Occipital lobe (tissue), 2 donors: ENCODE results near the gene SH3TC2. TPM values are rescaled to one million over a fixed set of nuclear protein-coding genes. Genes with fewer than 3 reads are reported as not detected.

ENCODE experiments used
- DNase-seq: peaks from one replicate; lab custom pipeline; 2025; lab: John Stamatoyannopoulos, UW
- total RNA-seq: library from RNA; depleted of rRNA; stranded (reverse); fragments of >200 nt; gene quantifications from one replicate; pipeline ENCODE4 v1.2.3, GENCODE V29; 2014

Gene SH3TC2
- total RNA-seq, 1 donor from 2014 or later: 1.6 TPM

DNA sequence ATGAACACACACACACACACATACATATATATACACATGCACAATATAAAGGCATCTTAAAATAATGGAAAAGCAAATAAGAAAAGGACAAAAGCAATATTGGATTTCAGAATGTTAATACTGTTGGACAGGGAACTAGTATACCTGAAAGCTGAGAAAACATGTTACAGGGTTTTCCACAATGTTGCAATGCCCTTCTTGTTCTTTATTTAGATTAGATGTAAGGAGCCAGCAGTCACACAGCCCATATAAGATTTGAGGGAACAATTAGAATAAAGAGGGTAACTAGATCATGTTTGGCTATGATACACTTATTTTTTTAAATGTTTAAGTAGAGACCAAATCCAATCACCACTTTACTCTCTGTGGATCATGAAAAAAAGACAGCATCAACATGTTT, 61.7 kb downstream of the SH3TC2 start:
- DNase-seq: no peak

DNA sequence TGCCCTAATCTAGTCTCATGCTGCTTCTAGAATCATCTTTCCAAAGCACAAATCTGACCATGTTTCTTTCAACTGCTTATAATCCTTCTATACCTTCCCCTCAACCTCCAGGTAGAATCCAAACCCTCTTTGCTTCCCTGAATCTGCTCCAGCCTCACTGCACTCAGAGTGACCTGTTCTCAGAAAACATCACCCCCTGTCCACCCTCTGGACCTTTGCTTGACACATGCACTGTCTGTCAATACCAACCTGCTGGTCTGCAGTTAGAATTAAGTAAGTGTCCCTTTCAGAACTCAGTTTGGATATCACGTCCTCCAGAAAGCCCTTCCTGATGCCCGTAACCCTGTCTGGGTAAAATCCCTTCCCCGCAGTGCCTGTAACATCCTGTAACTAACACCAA, 63.1 kb downstream of the SH3TC2 start:
- no peak for DNase-seq

DNA sequence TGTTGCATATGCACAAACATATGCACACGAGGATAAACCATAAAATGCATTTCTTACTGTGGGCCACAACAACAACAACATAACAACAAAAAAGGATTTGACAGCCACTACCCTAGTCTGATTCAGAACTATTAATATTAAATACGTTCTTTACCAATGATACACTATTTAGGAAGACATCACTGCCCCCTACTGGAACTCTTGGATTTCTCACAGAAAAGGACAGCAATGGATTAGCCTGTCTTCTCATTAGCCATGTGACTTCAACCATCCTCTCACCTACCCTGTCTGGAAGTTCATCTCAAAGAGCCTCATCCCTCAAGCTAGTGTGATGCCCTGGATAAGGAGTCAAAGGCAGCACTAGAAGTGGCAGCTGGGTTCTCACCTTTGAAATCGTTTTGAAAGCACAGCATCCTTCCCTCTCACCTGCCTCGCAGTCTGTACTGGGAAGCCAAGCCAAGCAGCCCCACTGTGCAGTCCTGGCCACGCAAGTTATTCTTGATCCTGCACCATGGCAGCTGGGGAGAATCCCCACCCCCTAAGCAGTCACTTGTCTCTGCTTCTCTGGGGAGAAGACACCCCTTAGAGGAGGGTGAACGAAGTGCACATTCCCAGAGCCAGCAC, 64.6 kb downstream of the SH3TC2 start:
- no peak for DNase-seq

DNA sequence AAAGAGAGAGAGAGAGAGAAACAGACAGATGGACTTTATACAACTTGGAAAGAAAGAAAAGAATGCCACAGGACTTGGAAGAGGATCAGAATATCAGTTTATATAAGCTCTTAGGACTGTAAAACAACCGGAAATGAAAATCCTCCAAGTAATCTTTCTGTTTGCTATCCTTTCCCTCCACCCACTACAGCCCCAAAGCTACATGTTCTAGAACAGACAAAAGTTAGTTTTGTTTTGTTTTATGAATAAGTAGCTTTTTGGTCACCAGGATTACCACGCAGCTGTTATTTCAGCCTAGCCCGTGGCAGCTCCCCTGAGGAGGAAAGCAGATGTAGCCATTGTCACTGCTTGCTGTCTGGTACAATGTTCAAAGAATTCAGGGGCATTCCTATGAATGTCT, 66.6 kb downstream of the SH3TC2 start:
- DNase-seq: no peak

DNA sequence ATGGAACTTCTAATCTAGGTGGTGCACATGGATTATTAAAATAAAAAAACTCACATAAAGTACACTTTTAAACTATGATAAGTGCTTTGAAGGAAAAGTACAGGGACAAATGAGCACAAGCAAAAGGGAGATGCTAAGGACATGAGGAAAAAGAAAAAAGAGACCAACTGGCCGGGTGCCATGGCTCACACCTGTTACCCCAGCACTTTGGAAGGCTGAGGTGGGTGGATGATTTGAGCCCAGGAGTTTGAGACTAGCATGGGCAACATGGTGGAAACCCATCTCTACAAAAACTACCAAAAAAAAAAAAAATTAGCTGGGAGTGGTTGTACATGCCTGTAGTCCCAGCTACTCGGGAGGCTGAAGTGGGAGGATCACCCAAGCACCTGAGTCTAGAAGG, 67.1 kb downstream of the SH3TC2 start:
- DNase-seq: no peak

DNA sequence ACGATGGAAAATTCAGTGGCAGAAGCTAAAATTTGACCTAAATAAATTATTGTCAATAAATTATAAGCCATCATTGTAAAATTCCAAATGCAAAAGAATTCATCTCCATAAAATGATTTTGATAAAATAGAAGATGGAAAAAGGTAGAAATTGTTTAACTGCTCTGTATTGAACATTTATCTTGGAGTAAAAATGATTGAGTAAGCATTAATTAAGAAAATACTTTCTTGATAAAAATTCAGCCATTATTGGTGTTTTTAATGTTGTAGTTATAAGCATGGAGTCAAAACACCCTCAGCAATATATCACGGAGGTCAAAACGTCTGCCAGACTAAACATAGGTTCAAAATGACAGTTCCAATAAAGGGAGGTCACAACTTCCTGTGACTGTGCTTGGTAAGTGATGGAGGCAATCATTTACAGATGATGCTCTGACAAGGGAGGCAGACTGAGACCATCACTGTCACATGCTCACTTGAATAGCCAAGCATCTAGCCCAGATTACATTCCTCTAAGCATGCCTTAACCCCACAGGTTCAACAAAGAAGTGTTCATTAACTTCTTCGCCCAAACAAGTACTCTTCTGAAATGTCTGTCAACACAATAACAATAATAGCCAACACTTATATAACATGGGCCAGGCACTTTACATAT, 69.5 kb downstream of the SH3TC2 start:
- DNase-seq: no peak

DNA sequence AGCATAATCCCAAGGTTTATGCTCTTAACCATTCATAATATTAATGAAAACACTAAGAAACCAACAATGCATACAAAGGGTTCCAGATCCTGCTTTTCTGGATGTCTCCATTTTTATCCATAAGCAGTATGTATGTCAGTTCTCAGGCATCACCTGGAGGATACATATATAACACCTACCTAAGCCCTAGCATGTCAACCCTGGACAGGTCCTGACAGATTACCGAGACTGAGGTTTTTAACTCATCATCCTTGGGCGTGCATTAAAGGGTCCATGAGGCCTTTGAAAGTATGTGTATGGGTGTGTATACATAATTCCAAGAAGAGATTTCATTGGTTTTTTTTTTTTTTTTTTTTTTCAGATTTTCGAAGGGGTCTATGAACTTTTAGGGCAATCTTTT, 70.6 kb downstream of the SH3TC2 start:
- DNase-seq: no peak

DNA sequence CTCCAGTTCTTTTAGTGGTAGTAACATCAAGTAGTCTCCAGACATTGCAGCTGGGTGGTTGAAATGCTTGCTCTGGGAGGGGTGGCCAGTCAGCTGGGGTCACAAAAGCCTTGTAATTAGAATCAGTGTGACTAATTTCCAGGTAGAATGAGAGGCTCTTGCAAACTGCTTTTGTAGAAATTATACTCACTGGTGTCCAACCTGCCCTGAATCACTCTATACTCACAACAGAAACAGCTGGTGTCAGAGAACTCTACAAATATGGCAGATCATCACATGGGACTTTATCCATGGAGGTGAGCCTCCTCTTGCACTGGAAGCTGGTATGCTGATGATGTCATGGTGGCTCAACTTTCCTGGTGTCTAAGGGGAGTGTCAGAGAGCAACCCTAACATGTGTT, 71.3 kb downstream of the SH3TC2 start:
- DNase-seq: no peak

DNA sequence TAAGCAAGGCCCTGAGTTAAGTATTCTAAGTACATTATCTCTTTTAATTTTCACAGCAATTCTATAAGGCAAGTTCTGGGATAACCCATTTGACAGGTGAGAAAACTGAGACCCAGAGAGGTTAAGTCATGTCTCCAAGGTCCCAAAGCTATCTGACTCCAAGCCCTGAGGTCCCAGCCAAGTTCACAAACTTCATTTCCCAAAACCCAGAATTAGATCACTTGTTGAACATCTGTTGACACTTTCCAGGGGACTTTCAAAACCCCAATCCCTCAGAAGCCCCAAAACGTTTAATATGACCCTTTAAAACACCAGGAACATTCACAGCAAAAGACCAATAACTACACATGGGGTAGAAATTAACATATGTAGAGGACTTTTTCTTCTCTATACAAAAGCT, 72.0 kb downstream of the SH3TC2 start:
- no peak for DNase-seq

DNA sequence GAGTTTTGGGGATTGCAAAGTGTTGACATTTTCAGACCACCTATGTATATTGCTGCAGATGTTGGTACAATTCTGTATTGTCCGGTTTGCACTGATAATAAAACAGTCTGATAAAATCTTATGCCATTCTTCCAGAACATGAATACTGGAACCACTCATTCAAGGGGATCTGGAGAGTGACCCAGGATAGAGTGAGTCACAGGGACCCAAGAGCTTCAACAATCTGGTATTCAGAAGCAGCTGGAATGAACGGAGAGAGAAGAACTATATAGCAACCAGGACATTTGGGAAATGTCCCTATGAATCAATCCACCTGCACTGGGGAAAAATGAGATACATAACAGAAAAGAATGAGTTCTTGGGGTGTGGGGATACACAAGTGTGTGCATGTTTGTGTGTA, 73.3 kb downstream of the SH3TC2 start:
- DNase-seq: no peak

DNA sequence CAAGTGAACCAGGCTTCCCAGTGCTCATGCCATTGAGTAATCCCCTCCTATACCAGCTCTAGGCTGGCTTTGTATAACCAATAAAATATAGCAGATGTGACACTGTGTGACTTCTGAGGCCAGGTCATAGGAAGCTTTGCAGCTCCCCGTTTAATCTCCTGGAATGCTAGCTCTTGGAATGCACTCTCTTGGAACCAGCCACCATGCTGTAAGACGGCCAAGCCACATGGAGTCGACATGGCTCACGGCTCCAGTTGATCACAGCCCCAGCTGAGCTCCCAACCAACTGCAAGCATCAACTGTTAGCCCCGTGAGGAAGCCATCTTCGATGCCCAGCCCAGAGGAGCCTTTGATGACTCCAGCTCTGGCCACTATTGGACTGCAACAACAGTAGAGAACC, 74.5 kb downstream of the SH3TC2 start:
- no peak for DNase-seq

DNA sequence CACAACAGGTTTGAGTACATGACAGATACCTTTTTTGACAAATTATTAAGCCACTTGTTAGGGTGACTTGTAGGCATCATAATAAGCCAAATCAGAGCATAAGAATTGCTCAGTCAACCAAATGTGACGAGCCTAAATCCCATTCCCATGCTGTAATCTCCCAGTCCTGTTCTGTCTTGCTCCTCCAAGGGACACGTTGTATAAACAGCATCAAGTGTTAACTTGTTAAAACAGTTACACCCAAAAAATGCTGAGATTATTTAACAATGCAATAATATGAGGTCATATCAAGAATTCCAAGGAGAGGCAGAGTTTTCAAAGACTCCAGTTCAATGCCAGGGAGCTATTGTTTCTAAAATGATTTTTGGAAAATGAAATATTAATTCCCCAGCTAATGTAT, 76.2 kb downstream of the SH3TC2 start:
- DNase-seq: no peak

DNA sequence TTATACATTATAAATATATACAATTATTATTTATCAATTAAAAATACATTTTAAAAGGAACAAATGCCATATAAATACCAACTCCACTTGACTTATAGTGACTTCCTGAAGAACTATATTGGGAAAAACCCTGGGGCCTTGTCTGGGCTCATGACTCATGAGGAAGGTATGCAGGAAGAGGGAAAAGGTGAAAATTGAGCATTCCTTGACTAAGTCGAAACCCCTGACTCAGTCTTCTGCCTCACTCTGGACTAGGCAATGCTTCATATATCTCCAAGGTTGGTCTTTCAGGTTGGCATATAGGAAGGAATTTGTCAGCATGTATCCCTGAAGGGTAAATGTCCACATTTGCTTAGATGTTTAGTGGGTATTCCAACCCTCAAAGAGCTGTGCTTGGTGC, 78.5 kb downstream of the SH3TC2 start:
- no peak for DNase-seq

DNA sequence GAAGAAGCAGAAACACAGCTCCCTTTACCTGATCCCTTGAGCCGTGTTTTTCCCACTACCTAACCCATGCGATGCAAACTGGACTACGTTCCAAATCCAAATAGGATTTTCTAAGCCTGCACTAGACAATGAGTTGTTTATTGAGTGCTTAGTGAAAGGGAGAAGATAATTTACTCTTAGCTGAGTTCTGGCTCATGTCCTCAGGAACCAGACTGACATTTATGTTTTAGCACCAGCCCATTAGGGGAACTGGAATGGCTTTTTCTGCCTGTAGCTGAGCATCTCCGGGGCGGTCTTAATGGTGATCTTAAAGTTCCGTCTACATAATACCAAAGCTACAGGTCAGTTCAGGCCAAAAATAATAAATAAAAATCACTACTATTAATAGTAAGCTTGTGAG, 81.5 kb downstream of the SH3TC2 start:
- DNase-seq: no peak

DNA sequence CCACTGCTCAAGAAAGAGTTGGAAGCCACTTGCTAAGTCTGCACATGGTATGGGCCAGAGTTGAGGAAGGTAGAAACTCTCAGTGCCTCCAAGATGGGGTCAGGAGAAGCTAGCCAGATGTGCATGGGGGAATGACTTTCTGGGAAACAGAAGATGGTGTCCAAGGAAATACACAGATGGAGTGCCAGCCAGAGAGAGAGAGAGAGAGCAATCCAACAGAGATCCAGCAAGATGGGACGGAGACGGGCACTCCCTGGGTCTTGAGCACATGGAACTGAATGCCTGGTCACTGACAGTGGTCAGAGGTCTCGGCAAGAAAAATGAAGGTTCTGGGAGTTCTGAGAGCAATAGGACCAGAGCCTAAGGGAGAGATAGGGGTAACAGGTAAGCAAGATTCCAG, 82.1 kb downstream of the SH3TC2 start:
- no peak for DNase-seq

DNA sequence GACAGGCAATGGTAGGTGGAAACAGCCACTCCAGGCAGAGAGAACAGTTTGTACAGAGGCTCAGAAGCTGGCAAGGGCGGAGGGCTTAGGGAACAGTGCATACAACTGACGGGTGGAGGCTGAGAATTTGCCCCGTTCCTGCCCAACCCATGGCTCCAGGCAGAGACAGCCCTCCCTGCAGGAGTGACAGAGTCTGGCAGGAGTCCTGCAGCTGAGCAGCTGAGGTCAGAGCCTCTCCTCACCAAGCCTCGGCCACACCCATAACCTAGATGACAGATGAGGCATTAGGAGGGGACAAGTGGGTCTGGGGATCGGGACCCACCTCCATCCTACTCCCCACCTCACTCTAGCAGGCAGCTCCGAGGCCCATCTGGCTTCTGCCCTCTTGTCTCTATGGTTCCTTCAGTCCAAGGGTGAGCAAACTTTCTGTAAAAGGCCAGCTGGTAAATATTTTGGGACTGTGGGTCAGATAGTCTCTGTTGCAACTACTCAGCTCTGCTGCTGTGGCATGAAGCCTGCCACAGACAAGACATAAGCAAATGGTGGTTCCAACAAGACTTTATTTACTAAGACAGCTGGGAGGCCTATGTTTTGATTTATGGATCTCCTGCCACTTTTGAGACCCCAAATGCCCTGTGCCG, 83.7 kb downstream of the SH3TC2 start:
- DNase-seq: no peak

DNA sequence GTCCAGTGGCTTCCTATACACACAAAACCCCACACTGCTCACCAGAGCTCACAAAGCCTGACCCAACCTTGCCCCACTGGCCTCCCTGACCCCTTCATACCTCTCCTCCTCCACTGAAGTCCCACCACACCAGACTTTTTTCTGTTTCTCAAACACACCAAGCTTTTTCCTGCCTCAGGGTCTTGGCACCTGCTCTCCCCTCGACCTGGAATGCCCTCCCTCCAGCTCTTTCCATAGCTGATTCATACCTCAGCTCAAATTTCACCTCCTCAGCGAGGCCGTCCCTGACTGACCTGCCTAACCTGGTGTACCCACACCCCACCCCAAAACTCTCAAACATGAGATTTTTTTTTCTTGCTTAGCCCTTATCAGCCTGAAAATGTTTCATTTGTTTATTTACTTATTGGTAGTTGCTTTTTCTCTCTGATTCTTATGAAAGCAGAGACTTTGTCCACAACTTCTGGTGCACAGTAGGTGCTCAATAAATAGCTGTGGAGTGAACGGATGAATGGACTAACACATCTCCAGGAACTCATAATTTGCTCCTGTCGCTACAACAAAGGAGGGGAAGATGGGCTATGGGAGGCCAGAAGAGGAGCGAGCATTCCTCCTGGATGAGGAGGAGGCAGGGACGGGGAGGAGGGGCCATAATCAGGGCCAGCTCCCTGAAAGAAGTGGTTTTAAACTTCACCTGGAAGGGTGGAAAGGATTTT, 84.3 kb downstream of the SH3TC2 start:
- no peak for DNase-seq

DNA sequence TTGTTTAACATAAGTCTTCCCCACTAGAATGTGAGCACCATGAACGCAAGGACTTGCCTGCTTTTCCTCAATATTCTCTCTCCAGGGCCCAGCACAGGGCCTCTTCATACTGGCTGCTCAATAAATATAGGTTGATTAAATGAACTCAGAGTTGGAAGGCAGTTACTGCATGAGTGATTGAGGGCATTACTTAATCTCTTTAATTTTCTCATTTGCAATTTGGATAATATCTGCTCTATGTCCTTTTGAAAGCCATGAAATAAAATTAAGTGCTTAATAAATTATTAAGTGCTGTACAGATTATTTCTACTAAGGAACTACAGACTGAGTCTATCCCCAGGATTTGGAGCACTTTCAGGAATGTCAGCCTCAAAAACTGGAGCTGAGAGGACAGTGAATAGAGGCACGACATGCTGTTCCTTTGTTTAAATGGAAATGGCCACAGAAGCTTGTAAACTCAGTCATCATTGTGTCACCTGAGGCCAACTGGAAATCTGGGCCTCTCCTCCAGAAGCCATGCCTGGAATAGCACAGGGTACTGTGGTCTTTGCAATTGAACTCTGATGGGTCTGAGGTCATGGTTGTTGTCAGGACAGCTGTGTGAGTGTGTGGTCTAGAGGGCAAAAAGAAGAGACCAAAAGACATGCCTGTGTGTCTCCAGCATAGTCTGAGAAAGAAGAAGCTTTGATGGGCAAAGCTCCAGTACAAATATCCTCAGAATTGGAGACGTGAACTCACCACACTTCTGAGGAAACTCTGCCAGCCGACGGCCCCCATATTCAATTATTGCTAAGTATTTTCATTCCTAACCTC, 86.1 kb downstream of the SH3TC2 start:
- no peak for DNase-seq

DNA sequence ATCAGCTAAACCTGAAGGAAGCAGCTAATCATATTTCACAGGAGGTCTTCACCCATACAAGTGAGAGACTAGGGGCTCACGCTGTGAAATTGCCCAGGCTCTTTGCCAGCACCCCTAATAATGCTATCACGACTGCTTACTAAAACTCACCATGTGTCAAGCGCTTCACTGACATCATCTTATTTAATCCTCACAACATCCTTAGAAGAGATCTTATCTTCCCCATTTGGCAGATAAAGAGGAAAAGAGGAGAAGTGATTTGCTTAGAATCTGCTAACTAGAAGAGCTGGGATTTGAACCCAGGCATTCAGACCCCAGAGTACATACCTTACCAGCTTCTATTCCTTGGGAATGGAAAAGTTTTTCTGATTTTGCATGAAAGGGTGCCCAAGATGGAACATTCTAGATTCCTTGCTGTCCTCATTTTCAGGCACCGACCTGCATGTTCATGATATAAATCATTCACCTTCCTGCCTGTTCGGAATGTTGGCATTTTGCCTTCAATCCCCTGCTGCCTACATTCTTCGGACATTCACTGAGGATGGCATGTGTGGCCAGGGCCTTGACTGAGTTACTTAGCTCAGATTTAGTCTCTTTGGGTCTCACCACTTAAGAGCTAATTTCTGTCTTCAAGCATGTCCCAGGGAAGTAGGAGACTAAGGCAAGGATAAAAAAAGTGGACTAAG, 88.1 kb downstream of the SH3TC2 start:
- no peak for DNase-seq

DNA sequence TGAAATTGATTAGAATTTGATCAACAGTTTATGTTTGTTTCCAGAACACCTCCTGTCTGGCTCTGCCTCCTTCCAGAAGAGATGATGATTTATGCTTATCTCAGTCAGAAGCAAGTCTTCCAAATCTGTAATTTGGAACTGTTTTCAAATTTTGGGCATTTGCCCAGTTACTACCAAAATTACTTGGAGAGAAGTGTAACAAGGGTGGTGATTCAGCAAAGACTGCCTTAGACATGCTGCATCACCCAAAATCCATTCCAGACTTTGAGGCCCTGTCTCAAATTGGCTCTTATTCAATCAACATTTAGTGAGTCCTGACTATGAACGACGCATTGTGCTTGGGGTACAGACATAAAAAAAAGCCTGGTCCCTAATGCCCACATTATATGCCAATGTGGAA, 89.4 kb downstream of the SH3TC2 start:
- no peak for DNase-seq

DNA sequence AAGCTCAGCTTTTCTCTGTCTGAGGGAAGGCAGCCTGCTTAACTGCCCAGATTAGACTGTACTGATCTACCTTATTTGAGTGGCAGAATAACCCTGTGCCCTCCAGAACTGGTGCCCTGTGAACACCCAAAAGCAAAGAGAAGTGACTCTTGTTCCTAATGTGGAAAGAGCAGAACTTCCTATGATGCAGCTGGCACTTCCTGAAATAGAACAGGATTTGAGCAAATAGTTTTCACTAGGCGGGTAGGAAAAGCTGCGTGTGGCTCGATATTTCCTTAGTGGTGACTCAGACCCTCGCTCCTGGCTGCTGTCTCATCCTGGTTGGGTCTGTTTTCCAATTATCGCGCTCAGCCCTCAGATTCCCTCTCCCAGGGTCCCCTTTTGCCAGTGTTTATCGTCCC, 89.9 kb downstream of the SH3TC2 start:
- DNase-seq: no peak
